GM19328 (cell line): ENCODE results near the gene RFC5.
"Not testable (repeated sequence)": the region's sequence is repeated elsewhere in the genome, so short reads cannot be mapped to it uniquely, and the experiment has no call there.

Experiments
- ATAC-seq: cut with Tn5 transposase; IDR thresholded peaks from one replicate; pipeline ENCODE4 v1.9.1; 2021; ENCODE audit warnings: mild to moderate bottlenecking, moderate library complexity; ENCODE audit not compliant: unreplicated experiment

Gene RFC5

GRCh38 chr12:118070650-118071049, 54.1 kb downstream of the RFC5 start:
- ATAC-seq = no peak

GRCh38 chr12:118073768-118074167, 57.3 kb downstream of the RFC5 start:
- ATAC-seq = no peak

- not testable (repeated sequence) for ATAC-seq
These were observed 65.0 kb downstream of the RFC5 start for GRCh38 chr12:118081521-118081920.
